ENCODE data around the gene CADPS2. TPM values are rescaled to one million over a fixed set of nuclear protein-coding genes. Genes with fewer than 3 reads are reported as not detected.

The CADPS2 gene
- total RNA-seq, 2 donors from 2014 or later: not detected

- H3K36me3 Mint-ChIP-seq: no peaks in the 10 kb centered on the region
- no peak for ATAC-seq
- H3K9me3 Mint-ChIP-seq: peaks cover 8 to 12% of the 10 kb centered on the region in 2 donors
- no peak overlapping the region for H3K27ac Mint-ChIP-seq
- DNase-seq (ENCODE audit: low spot score in 2 of 2): no peak
Observed at GRCh38 chr7:122758501-122758900, 127.8 kb downstream of the CADPS2 start.

GRCh38 chr7:122756860-122757259 lies 129.4 kb downstream of the CADPS2 start:
- no peak for ATAC-seq
- no peak for DNase-seq (ENCODE audit: low spot score in 2 of 2)
- no peak overlapping the region for H3K27ac Mint-ChIP-seq
- no peaks in the 10 kb centered on the region for H3K36me3 Mint-ChIP-seq
- peaks cover under 1% of the 10 kb centered on the region in 2 donors for H3K9me3 Mint-ChIP-seq

DNA sequence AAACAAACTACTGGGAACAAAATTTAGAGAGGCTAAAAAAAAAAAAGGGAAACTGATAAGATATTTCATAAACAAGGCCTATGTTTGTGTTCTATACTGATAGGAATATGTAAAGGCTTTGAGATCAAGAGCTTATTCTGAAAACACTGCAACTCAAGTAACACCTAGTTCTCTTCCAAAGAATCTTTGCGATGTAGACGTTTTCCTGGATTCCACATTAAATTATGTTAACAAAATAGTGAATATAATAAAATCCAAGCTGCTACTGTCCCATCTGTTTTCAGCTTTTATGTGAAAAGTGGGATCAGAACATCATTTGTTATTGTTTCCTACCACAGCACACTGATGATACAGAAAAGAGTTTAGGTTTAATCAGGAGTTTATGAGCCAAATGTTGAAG lies 130.6 kb downstream of the CADPS2 start:
- H3K9me3 Mint-ChIP-seq: peaks cover 0 to 5% of the 10 kb centered on the region in 2 donors
- no peak overlapping the region for H3K27ac Mint-ChIP-seq
- H3K36me3 Mint-ChIP-seq: no peaks in the 10 kb centered on the region
- DNase-seq (ENCODE audit: low spot score in 2 of 2) (no peak), ATAC-seq (no peak)

- H3K36me3 Mint-ChIP-seq: no peaks in the 10 kb centered on the region
Observed at GRCh38 chr7:122752583-122752982, 133.7 kb downstream of the CADPS2 start.

DNA sequence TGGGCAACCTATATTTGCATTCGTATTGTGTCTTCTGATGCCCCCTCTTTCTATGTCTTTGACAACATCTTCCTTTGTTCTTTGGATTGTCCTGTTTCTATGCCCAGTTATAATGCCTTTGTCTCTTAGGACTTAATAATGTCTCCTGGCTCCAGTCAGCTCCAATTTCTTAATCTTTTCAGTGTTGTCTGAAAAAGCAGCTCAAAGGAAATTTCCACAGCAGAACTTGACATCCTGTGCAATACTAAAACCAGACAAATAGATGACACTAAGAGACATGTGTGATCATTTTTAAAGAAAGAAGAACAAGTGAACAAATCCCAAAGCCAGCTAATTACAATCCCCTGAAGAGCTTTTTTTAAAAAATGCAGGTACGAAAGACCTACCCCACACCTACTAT lies 135.9 kb downstream of the CADPS2 start:
- H3K9me3 Mint-ChIP-seq: peaks cover 0 to 12% of the 10 kb centered on the region in 2 donors
- ATAC-seq: no peak
- H3K36me3 Mint-ChIP-seq: no peaks in the 10 kb centered on the region

More at GRCh38 chr7:122752583-122752982, 133.7 kb downstream of the CADPS2 start:
- no peak overlapping the region for H3K27ac Mint-ChIP-seq
- ATAC-seq (no peak), DNase-seq (ENCODE audit: low spot score in 2 of 2) (no peak)
- peaks cover 0 to 5% of the 10 kb centered on the region in 2 donors for H3K9me3 Mint-ChIP-seq

DNA sequence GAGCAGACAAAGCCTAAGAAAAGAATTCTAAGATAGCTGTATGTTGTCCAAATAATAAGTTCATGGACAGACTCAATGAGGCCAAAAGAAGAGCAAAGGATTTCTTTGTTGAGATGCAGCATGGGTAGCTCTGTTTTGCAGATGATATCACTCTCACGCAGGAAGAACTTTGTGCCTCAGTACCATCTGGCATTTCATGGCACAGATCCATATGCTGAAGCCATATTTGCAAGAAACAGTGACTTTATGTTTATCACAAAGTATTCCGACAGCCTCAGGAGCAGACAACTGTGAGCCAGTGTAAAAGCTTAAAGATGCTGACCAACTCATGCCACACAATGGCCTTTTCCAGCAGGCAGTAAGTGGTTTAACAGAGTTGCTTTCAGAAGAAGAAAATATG lies 138.1 kb downstream of the CADPS2 start:
- no peak for DNase-seq (ENCODE audit: low spot score in 2 of 2)
- Mint-ChIP-seq H3K36me3 (no peaks in the 10 kb centered on the region), H3K9me3 (peaks cover 0 to 12% of the 10 kb centered on the region in 2 donors), H3K27ac (no peak overlapping the region)
- no peak for ATAC-seq

More for the DNA sequence above, 135.9 kb downstream of the CADPS2 start:
- no peak for DNase-seq (ENCODE audit: low spot score in 2 of 2)
- H3K27ac Mint-ChIP-seq: no peak overlapping the region

GRCh38 chr7:122746948-122747347 lies 139.3 kb downstream of the CADPS2 start:
- DNase-seq (ENCODE audit: low spot score in 2 of 2): no peak

GRCh38 chr7:122743211-122743610 lies 143.0 kb downstream of the CADPS2 start:
- H3K9me3 Mint-ChIP-seq: peaks cover 6 to 10% of the 10 kb centered on the region in 2 donors
- DNase-seq (ENCODE audit: low spot score in 2 of 2): no peak
- ATAC-seq: no peak
- H3K27ac Mint-ChIP-seq: no peak overlapping the region
- no peaks in the 10 kb centered on the region for H3K36me3 Mint-ChIP-seq

More at GRCh38 chr7:122746948-122747347, 139.3 kb downstream of the CADPS2 start:
- peaks cover 0 to 12% of the 10 kb centered on the region in 2 donors for H3K9me3 Mint-ChIP-seq
- no peaks in the 10 kb centered on the region for H3K36me3 Mint-ChIP-seq
- no peak overlapping the region for H3K27ac Mint-ChIP-seq
- no peak for ATAC-seq

DNA sequence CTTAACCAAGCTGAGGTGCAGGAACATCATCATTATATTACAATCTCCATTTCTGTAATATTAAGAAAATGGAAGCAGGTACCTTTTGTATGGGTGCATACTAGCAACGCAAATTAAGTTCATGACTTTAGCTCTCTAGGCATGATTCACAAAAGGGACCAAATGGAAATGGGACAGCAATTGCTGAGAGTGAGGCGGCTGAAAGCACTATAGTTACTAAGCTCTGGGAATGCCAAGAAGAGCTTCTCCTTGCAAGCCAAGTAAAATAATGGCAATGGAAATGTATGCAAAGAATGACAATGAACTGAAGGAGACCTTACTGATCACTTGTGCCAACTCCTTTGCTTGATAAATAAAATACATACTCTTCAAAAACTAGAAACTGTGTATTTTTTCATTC lies 147.3 kb downstream of the CADPS2 start:
- Mint-ChIP-seq H3K9me3 (peaks cover 4 to 16% of the 10 kb centered on the region in 2 donors), H3K27ac (no peak overlapping the region), H3K36me3 (no peaks in the 10 kb centered on the region)
- ATAC-seq (no peak), DNase-seq (ENCODE audit: low spot score in 2 of 2) (no peak)

GRCh38 chr7:122736183-122736582 lies 150.1 kb downstream of the CADPS2 start:
- ATAC-seq (no peak), DNase-seq (ENCODE audit: low spot score in 2 of 2) (no peak)
- H3K27ac Mint-ChIP-seq: no peak overlapping the region
- no peaks in the 10 kb centered on the region for H3K36me3 Mint-ChIP-seq
- peaks cover 4 to 16% of the 10 kb centered on the region in 2 donors for H3K9me3 Mint-ChIP-seq

DNA sequence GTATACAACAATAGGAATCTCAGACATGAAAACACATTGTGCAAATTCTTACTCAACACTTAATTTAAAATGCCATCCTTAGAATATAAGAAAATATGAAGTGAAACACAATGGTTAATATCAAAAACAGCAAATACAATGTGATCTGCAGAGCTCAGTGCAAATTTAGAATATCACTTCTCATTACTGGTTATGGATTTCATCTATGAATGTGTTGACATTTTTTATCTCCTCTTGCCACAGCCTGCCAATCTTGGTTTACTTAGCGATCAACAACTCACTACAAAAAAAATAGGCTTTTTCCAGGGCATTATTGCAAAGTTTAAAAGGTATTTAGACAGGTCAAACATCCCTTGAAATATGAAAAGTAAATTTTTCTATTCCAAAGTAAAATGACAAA lies 158.5 kb downstream of the CADPS2 start:
- Mint-ChIP-seq H3K36me3 (no peaks in the 10 kb centered on the region), H3K9me3 (peaks cover 0 to 14% of the 10 kb centered on the region in 2 donors), H3K27ac (no peak overlapping the region)
- ATAC-seq: no peak
- no peak for DNase-seq (ENCODE audit: low spot score in 2 of 2)

GRCh38 chr7:122727354-122727753 lies 158.9 kb downstream of the CADPS2 start:
- no peak overlapping the region for H3K27ac Mint-ChIP-seq
- H3K36me3 Mint-ChIP-seq: no peaks in the 10 kb centered on the region
- no peak for ATAC-seq
- DNase-seq (ENCODE audit: low spot score in 2 of 2): no peak
- peaks cover 0 to 14% of the 10 kb centered on the region in 2 donors for H3K9me3 Mint-ChIP-seq

DNA sequence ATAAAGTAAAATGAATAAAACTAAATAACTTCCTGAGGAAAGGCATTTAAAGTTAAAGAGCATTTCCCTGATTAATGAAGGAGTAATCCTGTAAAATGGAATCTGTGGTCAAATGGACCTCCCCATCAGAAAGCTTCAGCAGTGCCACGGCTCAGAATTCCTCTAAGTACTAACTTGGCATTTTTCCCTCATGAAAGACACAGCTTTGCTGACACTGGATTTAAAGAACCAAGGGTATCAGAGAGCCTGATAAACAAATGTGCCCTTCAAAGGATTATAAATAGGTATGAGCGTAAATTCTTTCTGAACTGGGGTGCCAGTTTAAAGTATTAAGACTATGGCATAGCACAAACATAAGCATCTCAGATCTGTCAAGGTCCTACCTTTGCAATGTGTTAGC lies 159.4 kb downstream of the CADPS2 start:
- no peak for ATAC-seq
- Mint-ChIP-seq H3K27ac (no peak overlapping the region), H3K9me3 (peaks cover 0 to 14% of the 10 kb centered on the region in 2 donors), H3K36me3 (no peaks in the 10 kb centered on the region)
- no peak for DNase-seq (ENCODE audit: low spot score in 2 of 2)

- Mint-ChIP-seq H3K27ac (no peak overlapping the region), H3K36me3 (no peaks in the 10 kb centered on the region), H3K9me3 (peaks cover 5 to 18% of the 10 kb centered on the region in 2 donors)
- no peak for ATAC-seq
- no peak for DNase-seq (ENCODE audit: low spot score in 2 of 2)
Observed at GRCh38 chr7:122724366-122724765, 161.9 kb downstream of the CADPS2 start.

DNA sequence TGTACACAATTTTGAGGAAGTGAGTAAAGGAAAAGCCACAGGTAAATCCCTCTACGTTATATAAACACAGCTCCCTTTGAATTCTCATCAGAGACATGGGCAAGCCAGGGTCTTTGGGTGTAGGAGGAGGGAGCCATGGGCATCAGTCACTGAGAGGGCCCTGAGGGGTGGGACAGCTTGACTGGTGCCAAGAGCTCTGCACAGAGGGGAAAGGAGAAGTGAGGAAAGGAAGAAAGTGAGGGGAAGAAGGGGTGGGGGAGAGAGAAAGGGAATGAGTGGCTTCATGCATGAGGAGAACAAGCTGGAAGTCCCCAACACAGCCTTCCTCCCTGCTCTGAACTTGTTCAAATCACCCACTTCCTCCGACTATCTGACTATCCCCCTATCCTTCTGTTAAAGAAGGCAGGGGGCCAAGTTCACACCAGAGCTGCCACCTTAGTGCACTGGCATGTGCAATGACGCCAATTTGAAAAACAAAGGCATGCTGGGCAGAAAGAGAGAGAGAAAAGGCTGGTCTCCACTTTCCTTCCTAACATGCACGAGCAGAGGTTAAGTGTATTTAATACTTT lies 167.2 kb downstream of the CADPS2 start:
- Mint-ChIP-seq H3K36me3 (no peaks in the 10 kb centered on the region), H3K27ac (no peak overlapping the region), H3K9me3 (peaks cover 4 to 5% of the 10 kb centered on the region in 2 donors)
- ATAC-seq (no peak), DNase-seq (ENCODE audit: low spot score in 2 of 2) (no peak)

DNA sequence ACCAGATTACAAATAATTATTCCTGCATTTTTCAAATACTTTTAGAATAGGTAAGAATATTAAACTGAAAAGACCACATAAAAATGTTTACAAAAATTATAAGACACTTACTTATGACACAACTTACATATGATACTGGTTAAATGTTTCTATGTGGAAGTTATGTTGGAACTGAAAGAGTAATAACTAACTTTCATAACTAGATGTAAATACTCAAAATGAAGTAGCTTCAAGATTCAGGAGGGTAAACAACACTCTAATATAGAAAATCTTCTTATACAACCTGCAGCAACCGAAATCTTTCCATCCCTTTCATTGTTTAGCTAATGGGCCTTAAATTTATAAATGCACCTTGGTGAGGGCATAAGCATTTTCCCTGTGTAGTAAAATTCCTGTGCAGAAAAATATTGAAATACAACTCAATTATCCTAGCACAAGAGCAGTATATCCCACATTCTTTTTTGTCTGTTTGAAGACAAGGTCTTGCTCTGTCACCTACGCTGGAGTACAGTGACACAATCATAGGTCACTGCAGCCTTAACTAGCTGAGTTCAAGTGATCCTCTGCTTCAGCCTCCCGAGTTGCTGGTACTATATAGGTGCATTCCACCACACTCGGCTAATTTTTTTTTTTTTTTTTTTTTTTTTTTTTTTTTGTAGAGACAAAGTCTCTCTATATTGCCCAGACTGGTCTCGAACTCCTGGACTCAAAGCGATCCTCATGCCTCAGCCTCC lies 168.7 kb downstream of the CADPS2 start:
- Mint-ChIP-seq H3K9me3 (peaks cover 4 to 5% of the 10 kb centered on the region in 2 donors), H3K36me3 (no peaks in the 10 kb centered on the region), H3K27ac (no peak overlapping the region)
- DNase-seq (ENCODE audit: low spot score in 2 of 2) (no peak), ATAC-seq (no peak)

- Mint-ChIP-seq H3K9me3 (peaks cover 0 to 5% of the 10 kb centered on the region in 2 donors), H3K27ac (no peak overlapping the region), H3K36me3 (no peaks in the 10 kb centered on the region)
- no peak for DNase-seq (ENCODE audit: low spot score in 2 of 2)
- ATAC-seq: no peak
Observed at GRCh38 chr7:122715183-122715582, 171.1 kb downstream of the CADPS2 start.

DNA sequence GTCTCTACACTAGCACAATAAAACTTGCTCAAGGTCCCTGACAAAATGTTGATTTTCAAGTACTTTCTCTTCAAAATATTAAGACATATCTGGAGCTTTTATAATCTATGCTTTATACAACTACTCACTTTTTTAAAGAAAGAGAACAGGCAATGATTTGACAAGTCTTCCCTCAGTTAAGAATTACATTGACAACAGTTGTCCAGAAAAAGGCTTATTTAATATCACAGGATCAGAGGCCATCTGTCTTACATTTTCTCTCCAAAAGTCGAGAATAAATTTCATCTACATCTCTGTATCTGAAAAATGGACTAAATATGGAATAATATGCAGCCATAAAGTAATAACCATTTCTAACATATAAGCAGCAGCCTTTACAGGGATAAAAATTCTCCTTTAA lies 175.3 kb downstream of the CADPS2 start:
- peaks cover 5 to 6% of the 10 kb centered on the region in 2 donors for H3K9me3 Mint-ChIP-seq
- no peak for ATAC-seq
- no peak overlapping the region for H3K27ac Mint-ChIP-seq
- DNase-seq (ENCODE audit: low spot score in 2 of 2): no peak
- H3K36me3 Mint-ChIP-seq: no peaks in the 10 kb centered on the region
